Activated CD8-positive, alpha-beta memory T cell treated with anti-CD3 and anti-CD28 coated beads, Interleukin-2, amount 10 ng/mL, durations not matched to agents 7 days and 5 days (primary cell): Measurements from ENCODE around the gene DKK3. TPM values are rescaled to one million over a fixed set of nuclear protein-coding genes. Genes with fewer than 3 reads are reported as not detected.

Source experiments
- ATAC-seq: fragments of 150-1000 bp; cut with Tn5 transposase; one replicate; pipeline ENCODE4 v1.10.0; 2021; ENCODE audit warnings: moderate library complexity
- CTCF ChIA-PET: fragments of 350-600 bp; sonication (Branson Sonifier 250); formaldehyde crosslinking; loops from one replicate; lab custom pipeline; 2021; ENCODE audit warnings: antibody characterized with exemption; lab: Charles Lee
- DNase-seq: peaks from one replicate; pipeline ENCODE4 v3.0.0-alpha.2; 2020
- H3K27ac Mint-ChIP-seq: one replicate; pipeline ENCODE4 v1.8.0; 2021; ENCODE audit warnings: mild to moderate bottlenecking, mixed read lengths
- H3K27me3 Mint-ChIP-seq: one replicate; pipeline ENCODE4 v1.8.0; 2021; ENCODE audit warnings: mixed read lengths
- H3K36me3 Mint-ChIP-seq: one replicate; pipeline ENCODE4 v1.8.0; 2021; ENCODE audit warnings: mild to moderate bottlenecking, mixed read lengths
- H3K4me1 Mint-ChIP-seq: one replicate; pipeline ENCODE4 v1.8.0; 2021; ENCODE audit warnings: mixed read lengths
- H3K4me3 Mint-ChIP-seq: one replicate; pipeline ENCODE4 v1.8.0; 2021; ENCODE audit warnings: mild to moderate bottlenecking, moderate library complexity, mixed read lengths
- H3K9me3 Mint-ChIP-seq: one replicate; pipeline ENCODE4 v1.8.0; 2022; ENCODE audit warnings: low read depth, mixed read lengths
- total RNA-seq, 2 experiments: library from RNA; stranded (reverse); gene quantifications; one replicate each; pipeline ENCODE4 v1.2.3, GENCODE V29; 2021

The DKK3 gene
- total RNA-seq, 2 experiments from 2014 or later: not detected

DNA sequence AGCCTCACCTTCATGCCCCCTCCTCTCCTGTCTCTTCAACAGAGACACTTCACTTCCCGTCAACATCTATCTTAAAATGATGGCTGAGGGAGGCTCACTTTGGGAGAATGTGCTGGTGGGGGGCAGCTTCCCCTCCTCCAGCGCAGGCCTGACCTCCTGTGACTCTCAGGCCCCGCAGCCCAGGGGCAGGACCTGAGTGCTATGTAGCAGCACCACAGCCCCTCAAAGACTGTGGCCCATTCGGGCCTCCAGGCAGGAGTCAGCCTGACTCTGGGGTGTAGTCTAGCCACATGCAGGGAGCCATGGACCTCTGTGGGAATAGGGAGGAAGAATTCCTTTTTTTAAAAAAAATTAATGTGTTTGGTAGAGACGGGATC lies 43.7 kb downstream of the DKK3 start:
- peaks cover 3% of the 10 kb centered on the region for H3K36me3 Mint-ChIP-seq
- H3K27ac Mint-ChIP-seq: no peak overlapping the region
- peaks cover 6% of the 10 kb centered on the region for H3K27me3 Mint-ChIP-seq
- no peak for ATAC-seq
- no peak overlapping the region for H3K4me3 Mint-ChIP-seq
- peaks cover 25% of the 10 kb centered on the region for H3K4me1 Mint-ChIP-seq
- no peak for DNase-seq
- H3K9me3 Mint-ChIP-seq: no peaks in the 10 kb centered on the region
- CTCF ChIA-PET: interaction anchor here (1.0 to 1.4 kb wide), 4 partner anchors 15 to 317 kb away, joined by 3 to 4 read pairs (median 4); no protein-coding TSS in a partner anchor

DNA sequence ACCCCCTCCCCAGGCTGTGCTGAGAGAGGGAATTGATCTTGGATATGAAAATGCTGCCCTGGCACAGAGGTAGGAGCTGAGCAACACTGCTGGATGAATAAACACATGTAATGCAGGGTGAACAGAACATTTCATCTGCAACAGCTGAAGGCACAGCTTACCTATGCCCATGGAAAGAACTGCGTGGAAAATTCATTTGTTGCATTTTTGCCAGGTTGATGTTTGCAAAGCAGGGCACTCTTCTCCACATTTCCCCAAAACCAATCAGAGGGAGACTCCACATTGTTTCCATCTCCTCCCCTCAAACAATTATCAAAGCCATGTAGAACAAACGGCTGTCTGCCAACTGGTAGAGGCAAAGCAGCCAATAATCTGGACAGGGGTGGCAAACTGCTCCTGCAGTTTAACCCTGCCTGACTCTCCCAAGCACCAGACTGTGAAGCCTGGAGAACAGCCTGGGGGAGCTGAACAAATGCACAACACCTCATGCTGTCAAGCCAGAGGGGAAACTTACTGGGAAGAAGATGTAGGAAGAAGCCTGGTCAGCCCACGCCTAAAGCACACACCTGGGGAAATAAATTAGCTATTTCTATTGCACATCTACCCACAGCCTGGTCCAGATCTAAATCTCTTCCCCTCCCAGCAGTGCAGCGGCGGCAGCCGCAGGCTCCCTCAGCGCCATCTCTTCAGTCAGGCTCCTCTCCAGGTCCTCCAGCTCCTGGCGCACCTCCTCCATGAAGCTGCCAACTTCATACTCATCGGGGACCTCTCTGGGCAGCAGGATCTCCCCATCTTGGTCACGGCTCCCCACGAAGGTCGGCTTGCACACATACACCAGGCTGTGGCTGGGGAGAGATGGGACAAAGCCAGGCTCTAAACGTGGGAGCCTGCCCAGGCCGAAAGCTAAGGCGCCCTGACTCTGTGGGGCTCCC lies 44.3 kb downstream of the DKK3 start:
- CTCF ChIA-PET: interaction anchor here (0.6 to 1.2 kb wide), 4 partner anchors 15 to 263 kb away, joined by 3 to 5 read pairs (median 4); no protein-coding TSS in a partner anchor
- DNase-seq (no peak), ATAC-seq (no peak)
- H3K9me3 Mint-ChIP-seq: no peaks in the 10 kb centered on the region
- H3K4me3 Mint-ChIP-seq: no peak overlapping the region
- peaks cover 3% of the 10 kb centered on the region for H3K36me3 Mint-ChIP-seq
- peaks cover 6% of the 10 kb centered on the region for H3K27me3 Mint-ChIP-seq
- no peak overlapping the region for H3K27ac Mint-ChIP-seq
- peaks cover 30% of the 10 kb centered on the region for H3K4me1 Mint-ChIP-seq

DNA sequence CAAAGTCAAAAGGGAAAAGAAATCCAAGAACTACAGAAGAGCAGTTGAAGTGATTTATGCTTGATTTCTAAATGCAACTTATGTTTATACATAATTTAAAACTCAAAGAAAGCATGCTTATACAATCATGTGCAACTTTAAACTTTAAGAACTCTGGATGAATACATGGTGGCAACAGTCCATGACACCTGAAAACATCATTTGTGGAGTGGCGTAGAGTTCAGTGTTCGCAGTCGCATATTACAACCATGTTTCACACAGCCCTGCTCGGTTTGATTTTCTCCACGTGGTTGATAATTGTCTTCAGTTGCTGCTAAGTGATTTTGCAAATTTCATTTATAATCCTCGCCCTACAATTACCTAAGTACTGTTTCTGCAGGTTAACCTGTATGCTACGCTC lies 45.4 kb downstream of the DKK3 start:
- H3K36me3 Mint-ChIP-seq: peaks cover 8% of the 10 kb centered on the region
- H3K4me3 Mint-ChIP-seq: no peak overlapping the region
- ATAC-seq (no peak), DNase-seq (no peak)
- no peak overlapping the region for H3K27ac Mint-ChIP-seq
- CTCF ChIA-PET: no interaction called here
- H3K4me1 Mint-ChIP-seq: peaks cover 35% of the 10 kb centered on the region
- H3K27me3 Mint-ChIP-seq: peaks cover 6% of the 10 kb centered on the region
- no peaks in the 10 kb centered on the region for H3K9me3 Mint-ChIP-seq

DNA sequence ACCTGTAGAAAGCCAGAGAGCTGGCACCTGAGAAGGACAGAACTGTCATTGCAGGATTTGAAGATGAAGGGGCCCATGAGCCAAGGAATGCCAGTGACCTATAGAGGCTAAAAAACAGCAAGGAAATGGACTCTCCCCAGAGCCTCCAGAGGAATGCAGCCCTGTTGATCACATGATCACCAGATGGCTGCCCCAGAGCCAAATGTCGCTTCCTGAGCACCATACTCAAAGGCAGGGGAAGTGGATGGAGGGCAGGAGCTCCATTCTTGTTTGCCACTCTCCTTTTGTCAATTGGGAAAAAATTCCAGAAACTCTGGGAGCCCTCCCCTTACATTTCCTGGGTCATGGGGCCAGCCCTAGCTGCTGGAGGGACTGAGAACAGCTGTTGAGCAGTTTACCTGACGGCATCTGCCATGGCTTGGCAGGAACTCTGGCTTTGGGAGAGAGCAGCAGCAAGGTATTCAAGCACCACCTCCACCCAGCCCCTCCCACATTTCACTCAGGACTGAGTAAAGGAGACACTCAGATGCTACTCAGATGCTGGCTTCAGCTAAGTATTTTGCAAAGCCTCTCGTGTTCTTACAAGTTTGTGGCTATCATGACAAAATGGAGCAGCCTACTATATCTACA lies 46.9 kb downstream of the DKK3 start:
- Mint-ChIP-seq H3K9me3 (no peaks in the 10 kb centered on the region), H3K36me3 (peaks cover 13% of the 10 kb centered on the region), H3K27ac (peak overlapping the region; percentile 73), H3K4me3 (no peak overlapping the region), H3K4me1 (peaks cover 35% of the 10 kb centered on the region), H3K27me3 (peaks cover 6% of the 10 kb centered on the region)
- no peak for DNase-seq
- CTCF ChIA-PET: interaction anchor here (1.0 to 2.7 kb wide), 4 partner anchors 12 to 320 kb away, joined by 3 to 6 read pairs (median 4); no protein-coding TSS in a partner anchor
- ATAC-seq: no peak

DNA sequence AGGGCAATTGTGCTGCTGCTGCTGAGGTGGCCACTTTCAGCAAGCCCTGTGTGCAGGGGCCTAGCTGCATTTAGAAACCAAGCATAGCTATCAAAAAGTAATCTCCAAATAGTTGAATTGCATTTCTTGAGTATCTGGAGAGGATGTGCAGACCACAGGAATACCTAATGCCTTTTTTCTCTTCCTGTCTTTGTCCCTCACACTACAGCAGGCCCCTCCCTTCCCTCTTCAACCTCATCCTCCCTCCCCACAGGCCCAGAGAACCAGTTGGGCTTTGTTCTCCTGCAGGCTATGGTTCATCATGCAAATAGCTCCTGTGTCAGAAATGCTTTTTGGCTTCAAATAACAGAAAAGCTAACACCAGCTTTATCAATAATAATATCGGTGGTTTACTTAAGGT lies 47.7 kb downstream of the DKK3 start:
- H3K36me3 Mint-ChIP-seq: peaks cover 21% of the 10 kb centered on the region
- H3K27ac Mint-ChIP-seq: peak overlapping the region; percentile 73
- no peak overlapping the region for H3K4me3 Mint-ChIP-seq
- CTCF ChIA-PET: interaction anchor here (1.0 to 2.7 kb wide), 4 partner anchors 11 to 321 kb away, joined by 3 to 6 read pairs (median 4); no protein-coding TSS in a partner anchor
- no peaks in the 10 kb centered on the region for H3K9me3 Mint-ChIP-seq
- H3K27me3 Mint-ChIP-seq: peaks cover 6% of the 10 kb centered on the region
- peak; percentile 65 for DNase-seq
- ATAC-seq: peak; percentile 80
- H3K4me1 Mint-ChIP-seq: peaks cover 35% of the 10 kb centered on the region

DNA sequence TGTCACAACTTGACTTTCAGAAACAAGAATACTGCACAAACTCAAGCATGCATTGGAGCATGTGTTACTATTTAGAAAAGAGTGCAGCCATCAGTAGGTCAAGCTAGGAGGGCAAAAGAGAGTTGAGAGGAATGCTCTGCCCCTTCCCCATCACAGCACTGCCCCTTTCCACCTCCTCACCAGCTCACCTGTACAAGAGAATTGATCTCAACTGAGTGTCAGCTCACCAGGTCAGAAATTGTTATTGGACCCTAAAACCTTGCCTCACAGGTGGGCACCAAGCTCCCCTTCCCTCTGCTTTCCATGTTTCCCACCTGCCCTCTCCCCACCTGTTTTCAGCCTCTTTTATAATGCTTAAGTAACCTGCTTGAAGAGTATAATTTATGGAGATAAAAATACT lies 48.8 kb downstream of the DKK3 start:
- no peaks in the 10 kb centered on the region for H3K9me3 Mint-ChIP-seq
- DNase-seq: no peak
- no peak overlapping the region for H3K27ac Mint-ChIP-seq
- H3K4me3 Mint-ChIP-seq: no peak overlapping the region
- H3K27me3 Mint-ChIP-seq: peaks cover 6% of the 10 kb centered on the region
- no peak for ATAC-seq
- CTCF ChIA-PET: interaction anchor here (2.7 kb wide), 1 partner anchor 10 kb away, joined by 6 read pairs; no protein-coding TSS in a partner anchor
- H3K36me3 Mint-ChIP-seq: peaks cover 25% of the 10 kb centered on the region
- peaks cover 35% of the 10 kb centered on the region for H3K4me1 Mint-ChIP-seq

DNA sequence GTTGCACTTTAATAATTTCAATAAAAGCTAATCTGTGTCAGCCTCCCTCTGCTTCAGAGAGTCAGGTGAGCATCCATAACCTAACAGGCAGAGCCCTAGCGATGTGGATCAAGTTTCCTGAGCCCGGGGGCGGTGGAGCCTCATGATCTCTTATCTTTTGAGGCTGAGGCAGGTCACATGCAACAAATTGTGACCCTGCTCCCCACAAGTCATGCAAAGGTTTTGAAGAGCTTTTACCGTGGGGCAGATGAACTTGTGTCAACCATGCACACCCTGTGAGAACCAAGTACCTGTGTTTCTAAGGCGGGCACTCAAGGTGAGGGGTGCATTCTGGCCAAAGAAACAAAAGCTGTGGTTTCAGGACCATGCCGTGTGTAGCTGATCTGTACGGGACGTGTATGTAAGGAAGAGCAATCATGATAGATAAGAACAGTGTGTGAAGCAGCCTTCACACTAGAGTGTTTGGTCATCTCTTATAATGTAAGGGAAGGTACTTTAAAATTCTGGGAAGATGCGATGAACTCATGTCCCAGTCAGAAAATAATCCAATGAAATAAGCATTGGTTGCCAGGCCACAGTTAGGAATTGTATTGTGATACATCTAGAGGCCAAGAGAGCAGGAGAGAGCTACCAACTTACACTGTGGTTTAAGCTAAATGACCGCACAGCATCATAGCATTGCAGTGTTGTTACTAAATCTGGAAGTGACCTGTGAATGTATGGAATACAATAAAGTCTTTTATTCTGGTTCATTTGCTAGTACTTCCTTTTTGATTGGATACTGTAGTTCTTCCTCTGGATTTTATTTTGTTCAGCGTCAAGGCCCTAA lies 49.8 kb downstream of the DKK3 start:
- H3K4me1 Mint-ChIP-seq: peaks cover 35% of the 10 kb centered on the region
- ATAC-seq (no peak), DNase-seq (no peak)
- no peak overlapping the region for H3K4me3 Mint-ChIP-seq
- CTCF ChIA-PET: interaction anchor here (1.0 to 2.7 kb wide), 4 partner anchors 8 to 117 kb away, joined by 3 to 11 read pairs (median 4); partner anchors contain the start of gene USP47
- peaks cover 31% of the 10 kb centered on the region for H3K36me3 Mint-ChIP-seq
- H3K9me3 Mint-ChIP-seq: no peaks in the 10 kb centered on the region
- no peak overlapping the region for H3K27ac Mint-ChIP-seq
- H3K27me3 Mint-ChIP-seq: no peaks in the 10 kb centered on the region

DNA sequence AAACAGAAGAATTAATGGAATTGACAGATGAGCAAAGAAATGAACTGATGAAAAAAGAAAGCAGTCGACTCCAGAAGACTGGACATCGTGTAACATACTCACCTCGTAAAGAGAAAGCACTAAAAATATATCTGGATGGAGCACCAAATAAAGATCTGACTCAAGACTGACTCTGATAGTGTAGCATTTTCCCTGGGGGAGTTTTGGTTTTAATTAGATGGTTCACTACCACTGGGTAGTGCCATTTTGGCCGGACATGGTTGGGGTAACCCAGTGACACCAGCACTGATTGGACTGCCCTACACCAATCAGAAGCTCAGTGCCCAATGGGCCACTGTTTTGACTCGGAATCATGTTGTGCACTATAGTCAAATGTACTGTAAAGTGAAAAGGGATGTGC lies 52.4 kb downstream of the DKK3 start:
- no peaks in the 10 kb centered on the region for H3K27me3 Mint-ChIP-seq
- H3K9me3 Mint-ChIP-seq: no peaks in the 10 kb centered on the region
- CTCF ChIA-PET: interaction anchor here (1.0 to 1.9 kb wide), 2 partner anchors 11 to 346 kb away, joined by 3 to 11 read pairs; no protein-coding TSS in a partner anchor
- no peak for ATAC-seq
- no peak for DNase-seq
- H3K4me1 Mint-ChIP-seq: peaks cover 23% of the 10 kb centered on the region
- H3K4me3 Mint-ChIP-seq: no peak overlapping the region
- peaks cover 45% of the 10 kb centered on the region for H3K36me3 Mint-ChIP-seq
- no peak overlapping the region for H3K27ac Mint-ChIP-seq

DNA sequence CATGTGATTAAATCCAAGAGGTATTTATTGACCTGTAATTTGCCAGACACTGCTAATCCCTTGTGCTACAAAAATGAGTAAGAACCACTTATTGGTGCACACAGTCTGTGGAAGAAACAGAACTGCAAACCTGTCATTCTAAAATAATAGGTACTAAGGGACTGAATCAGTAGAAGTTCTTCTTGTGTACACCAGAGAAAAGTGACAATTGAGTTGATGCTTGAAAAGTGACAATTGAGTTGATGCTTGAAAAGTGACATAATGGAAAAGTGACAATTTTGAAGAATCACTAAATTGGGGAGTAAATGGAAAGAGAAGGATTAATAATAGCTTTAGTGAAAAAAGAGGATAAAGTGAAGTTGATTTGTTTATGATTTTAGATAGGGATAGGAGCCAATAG lies 56.4 kb downstream of the DKK3 start:
- CTCF ChIA-PET: no interaction called here
- Mint-ChIP-seq H3K36me3 (peaks cover 44% of the 10 kb centered on the region), H3K4me3 (no peak overlapping the region), H3K27me3 (no peaks in the 10 kb centered on the region), H3K4me1 (no peaks in the 10 kb centered on the region), H3K9me3 (no peaks in the 10 kb centered on the region), H3K27ac (no peak overlapping the region)
- DNase-seq: no peak
- ATAC-seq: no peak

DNA sequence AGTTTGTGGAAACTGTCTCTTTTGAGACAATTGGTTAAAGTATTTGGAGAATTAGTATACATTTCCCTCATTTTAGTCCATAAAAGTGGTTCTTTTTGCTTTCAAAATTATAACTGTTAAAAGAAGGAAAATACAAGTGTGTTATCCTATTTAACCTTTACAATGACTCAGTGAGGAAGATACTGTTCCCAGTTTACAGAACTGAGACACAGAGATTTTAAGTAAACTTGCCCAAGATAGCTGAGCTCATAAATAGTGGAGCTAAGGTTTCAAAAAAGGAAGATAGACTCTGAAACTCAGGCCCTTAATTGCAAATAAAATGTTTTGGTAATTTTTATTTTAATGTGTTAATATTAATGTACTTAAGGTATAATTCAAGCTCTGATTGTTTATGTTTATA lies 58.9 kb downstream of the DKK3 start:
- Mint-ChIP-seq H3K36me3 (peaks cover 28% of the 10 kb centered on the region), H3K27ac (no peak overlapping the region), H3K27me3 (no peaks in the 10 kb centered on the region), H3K9me3 (no peaks in the 10 kb centered on the region), H3K4me3 (no peak overlapping the region), H3K4me1 (no peaks in the 10 kb centered on the region)
- ATAC-seq (no peak), DNase-seq (no peak)
- CTCF ChIA-PET: interaction anchor here (1.1 kb wide), 1 partner anchor 11 kb away, joined by 6 read pairs; no protein-coding TSS in a partner anchor

DNA sequence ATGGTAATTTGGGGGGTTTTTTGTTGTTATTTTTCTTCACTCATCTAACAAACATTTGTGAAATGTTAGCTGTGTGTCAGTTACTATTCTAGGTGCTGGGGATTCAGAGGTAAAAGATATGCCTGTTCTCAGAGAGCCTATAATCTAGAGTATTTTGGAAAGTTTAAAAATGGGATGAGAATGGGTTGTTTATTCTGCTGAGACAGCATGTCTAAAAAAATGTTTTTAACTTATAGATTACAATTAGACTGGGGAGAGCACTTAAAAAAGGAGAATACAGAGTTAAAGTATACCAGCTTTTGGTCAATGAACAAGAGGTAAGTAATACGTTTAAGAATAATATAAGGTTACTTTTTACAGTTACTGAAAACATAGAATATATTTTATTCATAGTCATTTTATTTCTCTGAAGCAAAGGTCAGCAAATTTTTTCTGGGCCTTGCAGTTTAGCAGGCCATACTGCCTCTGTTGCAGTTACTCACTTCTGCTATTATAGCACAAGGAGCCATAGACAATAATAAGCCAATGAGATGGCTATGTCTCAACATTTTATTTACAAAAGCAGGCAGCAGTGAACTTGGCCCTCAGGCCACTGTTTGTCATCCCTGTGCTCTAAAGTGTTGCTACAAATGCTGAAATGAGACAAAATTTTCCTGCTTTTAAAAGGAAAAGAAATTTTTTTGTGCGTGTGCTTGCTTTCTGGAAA lies 60.0 kb downstream of the DKK3 start:
- ATAC-seq: no peak
- no peak overlapping the region for H3K27ac Mint-ChIP-seq

DNA sequence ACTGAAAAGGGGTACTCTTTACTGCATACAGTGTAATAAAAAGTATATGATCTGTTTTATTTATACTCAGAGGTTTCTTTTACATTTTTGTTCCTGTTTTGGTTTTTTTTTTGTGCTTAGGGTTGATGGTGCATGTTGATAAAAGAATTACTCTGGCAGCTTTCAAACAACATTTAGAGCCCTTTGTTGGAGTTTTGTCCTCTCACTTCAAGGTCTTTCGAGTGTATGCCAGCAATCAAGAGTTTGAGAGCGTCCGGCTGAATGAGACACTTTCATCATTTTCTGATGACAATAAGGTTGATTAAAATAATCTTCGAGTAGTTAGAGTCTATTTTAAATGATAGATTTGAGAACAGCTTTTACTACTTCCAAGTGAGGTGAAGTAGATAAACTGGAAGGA lies 60.6 kb downstream of the DKK3 start:
- Mint-ChIP-seq H3K4me3 (no peak overlapping the region), H3K9me3 (no peaks in the 10 kb centered on the region), H3K27ac (no peak overlapping the region), H3K27me3 (no peaks in the 10 kb centered on the region), H3K4me1 (no peaks in the 10 kb centered on the region), H3K36me3 (peaks cover 25% of the 10 kb centered on the region)
- no peak for ATAC-seq
- CTCF ChIA-PET: interaction anchor here (0.8 to 2.7 kb wide), 5 partner anchors 16 to 105 kb away, joined by 3 to 14 read pairs (median 6); no protein-coding TSS in a partner anchor
- no peak for DNase-seq

More for the DNA sequence above, 60.0 kb downstream of the DKK3 start:
- CTCF ChIA-PET: interaction anchor here (0.8 to 2.7 kb wide), 4 partner anchors 16 to 96 kb away, joined by 3 to 14 read pairs (median 6); no protein-coding TSS in a partner anchor
- Mint-ChIP-seq H3K36me3 (peaks cover 26% of the 10 kb centered on the region), H3K27me3 (no peaks in the 10 kb centered on the region), H3K4me1 (no peaks in the 10 kb centered on the region), H3K4me3 (no peak overlapping the region), H3K9me3 (no peaks in the 10 kb centered on the region)
- no peak for DNase-seq
